Transverse colon (tissue), 4 donors: ENCODE measurements around the gene SOHLH1. TPM values are rescaled to one million over a fixed set of nuclear protein-coding genes. Genes with fewer than 3 reads are reported as not detected.

Experiments
- DNase-seq: peaks from one replicate; pipeline ENCODE4 v3.0.0-alpha.2; 2019
- H3K27ac ChIP-seq, 4 donors: fragments of 200-600 bp; sonication (generic); 2 replicates each; pipeline ENCODE4 v1.5.1; 2016 to 2018; ENCODE audit warnings: inconsistent platforms in 4 of 4
- H3K27me3 ChIP-seq: fragments of 200-600 bp; sonication (generic); 2 replicates; pipeline ENCODE4 v1.5.1; 2017; ENCODE audit warnings: inconsistent platforms
- H3K36me3 ChIP-seq, 4 donors: fragments of 200-600 bp; sonication (generic); 2 replicates each; pipeline ENCODE4 v1.5.1; 2017 to 2019; ENCODE audit warnings: inconsistent platforms in 4 of 4
- H3K4me1 ChIP-seq, 4 donors: fragments of 200-600 bp; sonication (generic); 2 replicates each; pipeline ENCODE4 v1.5.1; 2017 to 2020; ENCODE audit warnings: inconsistent platforms in 4 of 4
- H3K4me3 ChIP-seq, 4 donors: fragments of 200-600 bp; sonication (generic); 1 replicate in 1 of 4; 2 replicates in 3 of 4; pipeline versions ENCODE4 v1.5.1 to v1.6.1; 2017 to 2019; ENCODE audit warnings: inconsistent platforms in 4 of 4
- H3K9me3 ChIP-seq, 2 donors: fragments of 200-600 bp; sonication (generic); 2 replicates each; pipeline ENCODE4 v1.5.1; 2017 to 2019; ENCODE audit warnings: inconsistent platforms in 2 of 2
- EP300 ChIP-seq: sonication (generic); formaldehyde crosslinking; IDR thresholded peaks from one replicate; pipeline ENCODE4 v1.6.1; 2017; ENCODE audit warnings: antibody characterized with exemption, low read depth
- POLR2A ChIP-seq: fragments of 450-650 bp; IDR thresholded peaks from one replicate; pipeline ENCODE4 v1.6.1; 2016; ENCODE audit warnings: antibody characterized with exemption, mild to moderate bottlenecking, moderate library complexity
- POLR2AphosphoS5 ChIP-seq, 3 donors: sonication (generic); formaldehyde crosslinking; IDR thresholded peaks; one replicate each; pipeline ENCODE4 v1.6.1; 2016; ENCODE audit warnings: antibody characterized with exemption in 3 of 3
- WGBS, 2 donors: methylation state at CpG; one replicate each; pipeline ENCODE4 v1.1.5; 2018; ENCODE audit warnings: low coverage in 1 of 2; 5-methylcytosine and 5-hydroxymethylcytosine counted together
- in situ Hi-C, 4 donors: fragments of 200-750 bp; cut with MboI; loops; one replicate each; pipeline versions ENCODE4 v1.15.0 to v1.15.1; 2017; ENCODE audit warnings: low sequenced_read_pairs in 3 of 4, low pct_ligation_motif_present in 1 of 4, low pct_unique_long_range_greater_than_20kb in 1 of 4
- intact Hi-C: fragments of 100-400 bp; cut with DNase I; formaldehyde crosslinking; loops from one replicate; pipeline ENCODE4 v1.15.1; 2023; ENCODE audit warnings: low total_unique reads
- total RNA-seq, 4 donors: library from RNA; depleted of rRNA; stranded (reverse); fragments of >200 nt; gene quantifications; one replicate each; pipeline ENCODE4 v1.1.0, GENCODE V29; 2016
- TF ChIP-seq, protein P1 (sequence below), 5 experiments: fragments of 200-600 bp in 3 of 5; fragments of 450-650 bp in 2 of 5; sonication (generic) in 3 of 5; IDR thresholded peaks; 1 replicate in 2 of 5; 2 replicates in 3 of 5; pipeline ENCODE4 v1.5.1; 2016 to 2017; ENCODE audit warnings: antibody characterized with exemption in 5 of 5, inconsistent platforms in 3 of 5, mild to moderate bottlenecking in 2 of 5, moderate library complexity in 1 of 5

SOHLH1 gene
- total RNA-seq, 4 donors from 2014 or later = not detected

DNA sequence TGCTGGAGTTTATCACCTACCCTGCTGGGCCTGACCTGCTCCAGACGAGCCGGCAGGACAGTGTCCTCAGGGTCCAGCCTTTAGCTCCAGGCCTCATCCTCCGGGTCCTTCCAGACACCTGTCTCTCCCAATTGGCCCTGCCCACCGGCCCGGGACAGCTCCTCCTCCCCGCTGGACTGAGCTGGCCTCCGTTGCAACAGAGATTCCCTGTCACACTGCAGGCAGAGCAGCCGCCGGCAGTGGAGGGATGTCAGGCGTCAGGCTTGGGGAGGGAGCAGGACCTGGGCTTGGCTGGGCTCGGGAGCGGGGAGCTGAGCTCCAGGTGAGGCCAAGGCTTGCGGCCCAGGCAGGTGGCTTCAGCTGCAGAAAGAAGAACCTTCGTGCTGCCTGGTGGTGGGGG lies 4.4 kb upstream of the SOHLH1 start:
- intact Hi-C loops = no loop called here
- no peaks in the 10 kb centered on the region for H3K36me3 ChIP-seq
- TF ChIP-seq, protein P1, sequence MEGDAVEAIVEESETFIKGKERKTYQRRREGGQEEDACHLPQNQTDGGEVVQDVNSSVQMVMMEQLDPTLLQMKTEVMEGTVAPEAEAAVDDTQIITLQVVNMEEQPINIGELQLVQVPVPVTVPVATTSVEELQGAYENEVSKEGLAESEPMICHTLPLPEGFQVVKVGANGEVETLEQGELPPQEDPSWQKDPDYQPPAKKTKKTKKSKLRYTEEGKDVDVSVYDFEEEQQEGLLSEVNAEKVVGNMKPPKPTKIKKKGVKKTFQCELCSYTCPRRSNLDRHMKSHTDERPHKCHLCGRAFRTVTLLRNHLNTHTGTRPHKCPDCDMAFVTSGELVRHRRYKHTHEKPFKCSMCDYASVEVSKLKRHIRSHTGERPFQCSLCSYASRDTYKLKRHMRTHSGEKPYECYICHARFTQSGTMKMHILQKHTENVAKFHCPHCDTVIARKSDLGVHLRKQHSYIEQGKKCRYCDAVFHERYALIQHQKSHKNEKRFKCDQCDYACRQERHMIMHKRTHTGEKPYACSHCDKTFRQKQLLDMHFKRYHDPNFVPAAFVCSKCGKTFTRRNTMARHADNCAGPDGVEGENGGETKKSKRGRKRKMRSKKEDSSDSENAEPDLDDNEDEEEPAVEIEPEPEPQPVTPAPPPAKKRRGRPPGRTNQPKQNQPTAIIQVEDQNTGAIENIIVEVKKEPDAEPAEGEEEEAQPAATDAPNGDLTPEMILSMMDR (IDR thresholded peaks at IDR 0.05) = no peak
- TF ChIP-seq EP300 (no peak), POLR2AphosphoS5 (IDR thresholded peaks at IDR 0.05) (no peak), POLR2A (no peak)
- no peaks in the 10 kb centered on the region for H3K9me3 ChIP-seq
- peaks cover 63% of the 10 kb centered on the region for H3K27me3 ChIP-seq
- H3K4me3 ChIP-seq = no peak overlapping the region
- in situ Hi-C loops = no loop called here
- 28% methylated on average over 13 of the region's 14 CpGs; no CpG with 5 or more reads in 1 of the 2 donors for WGBS, 2 donors
- H3K4me1 ChIP-seq = peaks cover 5 to 10% (median 7%) of the 10 kb centered on the region in 4 donors
- no peak for DNase-seq
- H3K27ac ChIP-seq = no peak overlapping the region

DNA sequence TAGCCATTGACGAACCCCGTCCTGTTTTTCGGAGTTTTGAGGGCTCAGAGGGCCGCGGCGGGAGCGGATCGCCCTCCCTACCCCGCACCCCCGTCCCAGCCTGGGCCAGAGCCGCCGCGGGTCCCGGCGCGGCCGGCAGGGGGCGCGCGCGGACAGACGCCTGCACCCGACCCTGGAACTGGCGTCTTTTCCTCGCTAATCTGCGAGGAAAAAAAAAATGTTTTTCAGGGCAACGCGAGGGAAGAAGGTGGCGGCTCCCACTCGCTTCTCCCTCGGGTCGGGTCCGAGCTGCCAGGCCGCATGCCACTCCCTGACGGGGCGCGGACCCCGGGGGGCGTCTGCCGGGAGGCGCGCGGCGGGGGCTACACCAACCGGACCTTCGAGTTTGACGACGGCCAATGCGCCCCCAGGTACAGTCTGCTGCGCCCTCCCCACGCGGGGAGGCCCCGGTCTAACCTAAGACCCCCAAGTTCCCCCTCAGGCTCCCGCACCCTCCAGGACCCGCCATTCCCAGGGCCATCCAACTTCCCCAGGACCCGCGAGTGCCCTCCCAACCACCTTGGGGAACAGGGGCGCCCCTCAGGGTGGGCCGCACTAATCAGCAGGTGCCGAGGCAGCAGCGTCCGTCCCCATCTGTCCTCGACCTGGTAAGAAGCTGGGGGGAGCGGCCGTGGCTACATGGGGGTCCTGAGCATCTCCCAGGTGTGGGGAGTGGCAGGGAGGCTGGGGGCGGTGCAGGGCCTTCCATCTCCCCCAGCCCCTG lies 2.9 kb upstream of the SOHLH1 start, which contains the start of gene KCNT1:
KCNT1 (plus strand) TSS at position 227 of the 763 bp plus-strand sequence; CDS start at position 301, 74 bp downstream.
- TF ChIP-seq, protein P1 (IDR thresholded peaks at IDR 0.05) = peak; percentile 33 to 98 (median 88)
- TF ChIP-seq POLR2AphosphoS5 (IDR thresholded peaks at IDR 0.05) = no peak
- TF ChIP-seq POLR2A = no peak
- Histone ChIP-seq H3K9me3 (no peaks in the 10 kb centered on the region), H3K36me3 (no peaks in the 10 kb centered on the region), H3K27ac (no peak within 1 kb of the TSS), H3K4me1 (peaks cover 5 to 10% (median 7%) of the 10 kb centered on the region in 4 donors), H3K4me3 (no peak within 1 kb of the TSS), H3K27me3 (peaks cover 60% of the 10 kb centered on the region)
- intact Hi-C loops = no loop called here
- in situ Hi-C loops = no loop called here
- 25% methylated on average over 29 of the region's 66 CpGs; no CpG with 5 or more reads in 1 of the 2 donors for WGBS, 2 donors
- peak; percentile 40 for DNase-seq

DNA sequence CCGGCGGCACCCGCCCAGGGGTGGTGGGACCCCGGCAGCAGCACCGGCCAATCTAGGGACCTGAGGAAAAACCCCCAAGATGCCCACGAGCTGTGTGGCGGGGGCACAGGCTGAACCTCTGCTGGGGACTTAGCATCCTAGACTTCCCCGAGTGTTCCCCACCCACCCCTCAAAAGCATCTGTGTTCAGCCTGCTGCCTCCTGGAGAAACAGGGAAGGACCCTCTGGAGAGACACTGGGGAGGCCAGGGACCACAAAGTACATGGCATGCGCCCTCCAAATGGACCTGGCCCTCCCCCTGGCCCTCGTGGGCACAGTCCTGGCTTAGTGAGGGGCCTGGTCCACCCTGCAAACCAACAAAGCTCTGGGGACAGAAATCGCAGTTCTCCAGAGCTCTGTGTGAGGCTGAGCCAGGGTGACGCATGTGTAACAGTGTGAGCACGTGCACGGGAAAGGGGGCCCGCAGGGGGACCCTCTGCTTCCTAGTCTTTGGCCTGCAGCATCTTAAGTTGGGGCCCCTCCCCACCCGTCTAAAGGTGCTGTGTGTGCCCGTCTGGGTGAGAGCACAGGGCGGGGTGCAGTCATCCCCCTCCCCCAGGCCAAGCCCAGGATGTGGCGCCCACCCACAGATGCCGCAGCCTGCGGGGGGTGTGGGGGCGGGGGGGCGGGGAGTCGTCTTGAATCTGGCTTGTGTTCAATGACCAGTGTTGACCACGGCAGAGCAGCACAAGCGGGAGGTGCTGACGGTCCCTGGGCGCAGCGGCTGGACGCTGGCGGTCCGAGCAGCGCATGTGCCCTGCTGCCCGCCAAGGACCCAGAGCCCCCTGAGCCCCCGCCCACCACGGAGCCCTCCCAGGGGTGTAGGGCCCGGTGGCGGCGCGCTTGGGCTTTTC lies 2.0 kb upstream of the SOHLH1 start:
- H3K36me3 ChIP-seq = no peaks in the 10 kb centered on the region
- no peak overlapping the region for H3K4me3 ChIP-seq
- DNase-seq = no peak
- no peak overlapping the region for H3K27ac ChIP-seq
- H3K27me3 ChIP-seq = peaks cover 53% of the 10 kb centered on the region
- in situ Hi-C loops (no loop called here), intact Hi-C loops (no loop called here)
- 43% methylated on average over 18 of the region's 40 CpGs; no CpG with 5 or more reads in 1 of the 2 donors for WGBS, 2 donors
- peaks cover 5 to 10% (median 7%) of the 10 kb centered on the region in 4 donors for H3K4me1 ChIP-seq
- TF ChIP-seq, protein P1 (IDR thresholded peaks at IDR 0.05) = no peak
- TF ChIP-seq POLR2AphosphoS5 (IDR thresholded peaks at IDR 0.05) (no peak), EP300 (no peak), POLR2A (no peak)
- no peaks in the 10 kb centered on the region for H3K9me3 ChIP-seq

DNA sequence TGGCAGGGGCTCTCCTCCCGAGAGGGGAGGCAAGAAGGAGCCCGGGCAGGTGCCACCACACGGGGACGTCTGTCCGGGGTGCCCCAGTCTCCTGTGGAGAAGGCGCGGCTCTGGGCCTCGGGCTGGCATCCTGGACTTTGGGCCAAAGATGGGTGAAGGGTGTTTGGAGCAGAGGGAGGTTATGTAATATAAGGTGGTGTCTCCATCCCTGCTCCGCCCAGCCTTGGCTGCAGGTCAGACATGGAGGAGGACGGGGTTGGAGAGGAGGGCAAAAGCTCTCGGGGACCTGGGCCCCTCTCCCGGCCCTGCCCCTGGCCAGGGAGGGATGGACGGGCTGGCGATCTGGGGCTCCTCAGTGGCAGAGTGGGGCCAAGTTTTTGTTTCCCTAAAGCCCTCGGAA lies 1.2 kb upstream of the SOHLH1 start:
- 50% methylated on average over 15 of the region's 15 CpGs; no CpG with 5 or more reads in 1 of the 2 donors for WGBS, 2 donors
- Histone ChIP-seq H3K4me1 (peaks cover 5 to 10% (median 7%) of the 10 kb centered on the region in 4 donors), H3K36me3 (no peaks in the 10 kb centered on the region), H3K27me3 (peaks cover 51% of the 10 kb centered on the region), H3K27ac (no peak overlapping the region), H3K9me3 (no peaks in the 10 kb centered on the region), H3K4me3 (no peak overlapping the region)
- no peak for DNase-seq
- in situ Hi-C loops (no loop called here), intact Hi-C loops (no loop called here)
- TF ChIP-seq POLR2A = no peak
- no peak for TF ChIP-seq POLR2AphosphoS5 (IDR thresholded peaks at IDR 0.05)
- TF ChIP-seq, protein P1 (IDR thresholded peaks at IDR 0.05) = no peak
- TF ChIP-seq EP300 = no peak
